OCI-M1 (cell line): ENCODE measurements around the gene IFT57.
A peak's percentile ranks its signal among the peaks of the same experiment; 100 is the strongest.

Experiments used
- DNase-seq: peaks from one replicate; lab custom pipeline; 2025; lab: John Stamatoyannopoulos, UW

Gene IFT57

GRCh38 chr3:108219336-108219735 is 2.9 kb downstream of the IFT57 start:
- no peak for DNase-seq

GRCh38 chr3:108218811-108219210 is 3.4 kb downstream of the IFT57 start:
- DNase-seq = no peak

GRCh38 chr3:108215871-108216270 is 6.4 kb downstream of the IFT57 start:
- peak; percentile 69 for DNase-seq

GRCh38 chr3:108209579-108209978 is 12.6 kb downstream of the IFT57 start:
- DNase-seq = no peak

GRCh38 chr3:108208831-108209230 is 13.4 kb downstream of the IFT57 start:
- no peak for DNase-seq

- DNase-seq = peak; percentile 27
Observed at GRCh38 chr3:108202834-108203233, 19.4 kb downstream of the IFT57 start.

GRCh38 chr3:108202080-108202479 is 20.1 kb downstream of the IFT57 start:
- no peak for DNase-seq

GRCh38 chr3:108201258-108201657 is 21.0 kb downstream of the IFT57 start:
- DNase-seq = no peak

GRCh38 chr3:108200578-108200977 is 21.6 kb downstream of the IFT57 start:
- DNase-seq = no peak

GRCh38 chr3:108200024-108200423 is 22.2 kb downstream of the IFT57 start:
- no peak for DNase-seq

- no peak for DNase-seq
Observed at GRCh38 chr3:108191394-108191793, 30.8 kb downstream of the IFT57 start.

GRCh38 chr3:108190346-108190745 is 31.9 kb downstream of the IFT57 start:
- DNase-seq = no peak

GRCh38 chr3:108189440-108189839 is 32.8 kb downstream of the IFT57 start:
- no peak for DNase-seq

GRCh38 chr3:108185536-108185935 is 36.7 kb downstream of the IFT57 start:
- no peak for DNase-seq

GRCh38 chr3:108184824-108185223 is 37.4 kb downstream of the IFT57 start:
- DNase-seq = no peak

GRCh38 chr3:108183971-108184370 is 38.3 kb downstream of the IFT57 start:
- DNase-seq = no peak

- peak; percentile 86 for DNase-seq
Observed at GRCh38 chr3:108183181-108183580, 39.0 kb downstream of the IFT57 start.

GRCh38 chr3:108182339-108182738 is 39.9 kb downstream of the IFT57 start:
- DNase-seq = no peak

- no peak for DNase-seq
Observed at GRCh38 chr3:108181172-108181571, 41.1 kb downstream of the IFT57 start.

- DNase-seq = no peak
Observed at GRCh38 chr3:108180194-108180593, 42.0 kb downstream of the IFT57 start.

- DNase-seq = no peak
Observed at GRCh38 chr3:108178676-108179075, 43.5 kb downstream of the IFT57 start.

- peak; percentile 47 for DNase-seq
Observed at GRCh38 chr3:108177536-108177935, 44.7 kb downstream of the IFT57 start.

GRCh38 chr3:108175352-108175751 is 46.9 kb downstream of the IFT57 start:
- DNase-seq = no peak

- no peak for DNase-seq
Observed at GRCh38 chr3:108171106-108171505, 51.1 kb downstream of the IFT57 start.

GRCh38 chr3:108164391-108164790 is 57.8 kb downstream of the IFT57 start:
- DNase-seq = no peak
